Midbrain (tissue), 1 donor: ENCODE measurements around the gene AGPAT3.

ENCODE experiments used
- DNase-seq: peaks from one replicate; lab custom pipeline; 2025; lab: John Stamatoyannopoulos, UW

AGPAT3 gene

DNA sequence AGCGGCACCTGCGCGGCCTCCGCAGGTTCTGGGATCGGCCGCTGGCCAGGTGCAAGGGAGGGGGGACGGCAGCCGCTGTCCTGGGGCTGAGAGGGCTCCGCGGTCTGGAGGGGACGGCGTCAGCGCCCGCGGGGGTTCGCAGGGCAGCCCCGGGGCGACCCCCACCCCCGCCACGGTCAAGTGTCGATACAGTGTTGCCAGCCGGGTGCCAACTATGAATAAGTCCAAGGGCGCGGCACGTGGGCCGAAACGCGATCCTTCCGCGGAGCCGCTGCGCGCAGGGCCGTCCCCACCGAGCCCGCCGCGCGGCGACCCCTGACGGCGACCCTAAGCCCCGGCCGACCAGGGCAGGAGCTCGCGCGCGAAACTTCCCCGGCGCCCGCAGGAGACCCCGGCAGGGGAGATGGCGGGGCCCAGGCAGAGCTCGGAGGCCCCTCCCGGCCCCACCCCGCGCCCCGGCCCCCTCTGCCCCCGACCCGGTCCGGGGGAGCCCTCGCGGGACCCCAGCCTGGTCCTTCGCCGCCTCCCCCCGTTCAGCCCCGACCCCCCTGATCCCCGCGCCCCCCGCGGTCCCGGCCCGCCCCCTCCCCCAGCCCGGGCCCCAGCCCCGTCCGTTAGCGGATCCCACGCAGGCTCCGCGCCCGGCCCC lies 586 bp upstream of the AGPAT3 start:
- DNase-seq: no peak

DNA sequence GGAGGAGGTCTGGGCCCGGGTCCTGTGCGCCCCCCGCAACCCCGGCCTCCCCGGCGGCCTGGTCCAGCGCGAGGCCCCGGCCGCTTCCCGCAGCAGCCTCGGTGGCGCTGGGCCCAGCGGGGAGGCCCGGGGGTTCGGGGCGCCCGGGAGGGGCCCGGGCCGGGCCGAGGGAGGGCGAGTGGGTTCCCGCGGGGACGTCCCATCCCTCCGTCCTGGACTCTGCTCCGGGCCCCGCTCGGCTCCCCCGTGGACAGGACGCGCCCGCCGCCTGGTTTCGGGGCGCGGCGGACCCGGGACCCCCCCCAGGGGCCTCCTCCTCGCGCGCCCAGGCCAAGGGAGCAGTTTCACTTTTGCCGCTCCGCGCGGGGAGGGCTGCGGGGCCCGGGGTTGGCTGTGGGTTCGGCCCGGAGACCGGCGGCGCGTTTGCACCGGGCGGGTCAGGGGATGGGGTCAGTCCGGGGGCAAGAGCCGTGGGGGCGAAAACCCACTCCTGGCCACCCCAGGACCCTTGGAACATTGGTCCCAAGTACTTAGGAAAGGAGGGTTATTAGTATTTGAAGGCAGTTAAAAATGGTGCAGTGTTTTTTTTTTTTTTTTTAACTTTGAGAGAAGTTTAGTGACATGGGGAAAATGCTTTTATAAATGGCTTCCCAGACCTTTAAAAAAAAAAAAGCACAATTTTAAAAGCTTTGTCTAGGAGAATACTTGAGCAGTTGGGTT lies 677 bp downstream of the AGPAT3 start:
- DNase-seq: peak; percentile 22

DNA sequence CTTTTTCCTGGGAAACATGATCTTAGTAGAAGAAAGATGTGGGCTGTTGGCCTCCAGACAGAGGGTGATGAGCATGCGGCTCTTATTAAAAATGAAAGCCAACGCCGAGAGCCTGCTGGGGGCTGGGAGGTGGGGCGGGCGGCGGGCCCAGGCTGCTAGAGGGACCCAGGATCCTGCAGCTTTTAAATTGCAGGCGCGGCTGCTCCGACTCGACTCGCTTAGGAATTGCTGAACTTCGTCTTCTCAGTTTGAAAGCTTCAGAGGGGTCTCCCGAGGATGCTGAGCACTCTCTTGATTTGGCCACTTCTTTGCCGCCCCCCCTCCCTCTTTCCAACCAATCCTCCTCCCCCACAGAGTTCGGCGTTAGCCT lies 1.2 kb downstream of the AGPAT3 start:
- DNase-seq: peak; percentile 51

DNA sequence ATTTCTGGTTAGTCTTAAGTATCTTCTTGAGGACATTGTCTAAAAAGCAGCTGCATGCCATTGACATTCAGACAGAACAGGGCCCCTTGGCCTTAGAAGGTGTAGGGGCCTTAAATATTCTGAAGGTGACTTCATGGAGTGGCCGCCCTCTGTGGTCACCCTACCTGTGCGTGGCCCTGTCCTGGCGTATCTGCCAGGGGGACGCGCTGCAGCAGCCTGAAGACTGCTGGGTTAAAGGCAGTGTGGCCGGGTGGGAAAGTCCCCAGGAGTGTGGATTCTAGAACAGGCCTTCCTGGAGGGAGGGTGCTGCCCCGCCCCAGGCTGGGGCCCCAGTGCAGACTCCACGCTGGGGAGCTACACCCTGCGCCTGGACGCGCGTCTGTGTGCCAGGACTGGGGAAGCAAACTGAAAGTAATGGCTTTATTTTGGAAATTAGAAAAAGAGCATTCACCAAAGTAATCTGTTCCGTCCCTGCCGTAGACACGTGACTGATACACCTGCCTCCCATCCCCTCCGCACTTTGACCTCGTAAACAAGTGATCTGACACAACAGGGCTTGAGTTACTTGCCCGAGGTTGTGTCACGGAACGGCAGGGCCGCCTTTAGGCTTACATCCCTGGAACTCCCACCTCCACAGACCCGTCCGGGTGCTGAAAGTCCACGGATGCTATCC lies 1.8 kb downstream of the AGPAT3 start:
- DNase-seq: no peak

DNA sequence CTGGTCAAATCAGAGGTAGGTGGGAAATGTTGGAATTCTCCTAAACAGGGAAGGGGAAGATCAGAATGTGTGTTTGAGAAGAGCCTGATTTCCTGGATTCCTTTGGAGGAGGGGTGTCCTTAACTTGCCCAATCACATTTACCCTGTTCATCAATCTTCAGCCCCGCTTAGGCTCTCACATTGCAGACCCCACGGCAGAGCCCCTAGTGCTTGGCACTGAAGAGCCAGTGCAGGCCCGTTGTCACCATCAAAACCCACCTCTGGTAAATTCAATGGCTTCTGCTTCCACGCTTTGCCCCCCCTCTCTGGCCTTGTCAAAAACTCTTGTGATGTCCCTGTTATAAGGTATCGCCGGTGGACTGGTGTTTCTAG lies 2.3 kb downstream of the AGPAT3 start:
- no peak for DNase-seq

DNA sequence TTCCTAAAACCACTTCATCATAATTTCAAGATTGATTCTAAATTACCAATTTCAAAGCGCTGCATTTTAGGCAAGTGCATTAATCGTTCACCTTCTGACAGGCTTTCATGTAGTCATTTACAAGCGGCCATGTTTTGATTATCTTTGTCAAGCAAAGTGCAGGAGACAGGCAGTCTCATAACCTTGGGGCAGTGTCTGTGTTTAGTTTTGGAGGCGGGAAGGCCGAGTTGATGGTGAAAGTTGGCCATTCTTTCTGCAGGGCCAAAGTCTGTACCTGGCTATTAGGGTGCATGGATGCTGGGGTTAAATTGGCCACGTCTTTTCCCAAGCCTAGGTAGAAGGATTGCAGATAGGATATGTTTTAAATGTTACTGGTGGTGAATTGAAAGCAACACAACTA lies 2.9 kb downstream of the AGPAT3 start:
- no peak for DNase-seq

DNA sequence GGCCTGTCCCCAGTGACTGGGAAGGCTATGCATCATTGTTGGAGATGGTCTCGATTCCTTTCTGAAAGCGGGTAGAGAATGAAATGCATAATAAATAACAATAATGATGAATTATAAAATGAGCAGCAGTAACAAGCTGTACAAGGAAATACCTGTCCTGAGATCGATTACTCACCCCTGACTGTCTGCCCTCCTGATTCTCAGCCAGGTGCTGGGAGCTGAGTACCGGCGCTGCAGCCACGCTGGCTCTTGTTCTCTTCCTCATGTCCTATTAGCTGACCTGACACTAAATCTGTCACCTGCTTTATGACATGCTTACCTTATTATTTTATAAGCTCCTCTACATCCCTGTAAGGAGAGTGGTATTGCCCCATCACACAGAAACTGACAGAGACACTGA lies 3.4 kb downstream of the AGPAT3 start:
- no peak for DNase-seq

DNA sequence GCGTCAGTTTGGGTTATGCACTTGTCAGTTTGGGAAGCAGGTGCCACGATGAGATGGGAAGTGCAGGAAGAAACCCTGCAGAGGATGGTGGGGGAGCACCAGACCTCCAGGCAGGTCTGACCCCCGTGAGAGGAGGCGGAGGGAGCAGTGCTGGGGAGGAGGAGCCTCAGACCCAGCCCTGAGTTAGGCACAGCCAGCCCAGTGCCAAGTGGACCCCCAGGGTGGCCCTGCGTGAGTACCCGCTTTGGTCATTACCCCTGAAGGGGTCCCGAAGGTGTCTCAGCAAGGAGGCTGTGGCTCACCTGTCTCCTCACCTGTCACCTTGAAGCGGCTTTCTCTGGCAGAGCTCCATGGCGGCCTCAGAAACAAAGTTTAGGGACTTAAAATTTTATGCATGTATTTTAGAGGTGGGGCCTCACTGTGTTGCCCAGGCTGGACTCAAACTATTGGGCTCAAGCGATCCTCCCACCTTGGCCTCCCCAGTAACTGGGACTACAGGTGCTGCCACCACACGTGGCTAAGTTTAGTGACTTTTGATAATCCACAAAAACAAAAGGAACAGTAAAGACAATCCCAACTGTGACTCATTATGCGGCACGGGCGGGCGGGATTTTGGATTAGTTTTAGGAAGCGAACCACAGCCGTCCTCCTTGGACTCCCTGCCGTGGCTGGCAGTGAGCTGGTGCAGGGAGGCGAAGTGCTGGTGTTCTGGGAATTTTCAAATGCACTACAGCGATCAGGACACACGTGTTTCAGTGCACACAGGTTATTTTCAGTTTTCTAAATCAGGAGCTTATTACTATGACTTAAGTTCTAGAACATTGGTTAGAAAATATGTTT lies 4.7 kb downstream of the AGPAT3 start:
- DNase-seq: no peak

DNA sequence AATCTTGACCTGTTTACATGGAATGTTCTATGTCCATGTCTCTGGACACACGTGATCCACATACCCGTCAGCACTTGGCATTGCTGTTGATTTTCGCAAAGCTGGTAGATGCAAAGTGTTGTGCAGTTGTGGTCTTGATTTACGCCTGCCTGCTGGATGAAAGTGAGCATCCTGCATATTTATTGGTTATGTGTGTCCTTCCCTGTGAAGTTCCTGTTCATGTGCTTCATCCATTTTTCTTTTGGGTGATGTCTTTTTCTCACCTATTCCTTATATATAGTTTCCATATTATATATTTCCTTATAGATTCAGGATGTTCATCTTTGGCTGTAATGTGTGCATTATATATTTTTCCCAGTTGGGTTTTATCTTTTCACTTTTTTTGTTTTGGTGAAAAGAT lies 6.5 kb downstream of the AGPAT3 start:
- no peak for DNase-seq

DNA sequence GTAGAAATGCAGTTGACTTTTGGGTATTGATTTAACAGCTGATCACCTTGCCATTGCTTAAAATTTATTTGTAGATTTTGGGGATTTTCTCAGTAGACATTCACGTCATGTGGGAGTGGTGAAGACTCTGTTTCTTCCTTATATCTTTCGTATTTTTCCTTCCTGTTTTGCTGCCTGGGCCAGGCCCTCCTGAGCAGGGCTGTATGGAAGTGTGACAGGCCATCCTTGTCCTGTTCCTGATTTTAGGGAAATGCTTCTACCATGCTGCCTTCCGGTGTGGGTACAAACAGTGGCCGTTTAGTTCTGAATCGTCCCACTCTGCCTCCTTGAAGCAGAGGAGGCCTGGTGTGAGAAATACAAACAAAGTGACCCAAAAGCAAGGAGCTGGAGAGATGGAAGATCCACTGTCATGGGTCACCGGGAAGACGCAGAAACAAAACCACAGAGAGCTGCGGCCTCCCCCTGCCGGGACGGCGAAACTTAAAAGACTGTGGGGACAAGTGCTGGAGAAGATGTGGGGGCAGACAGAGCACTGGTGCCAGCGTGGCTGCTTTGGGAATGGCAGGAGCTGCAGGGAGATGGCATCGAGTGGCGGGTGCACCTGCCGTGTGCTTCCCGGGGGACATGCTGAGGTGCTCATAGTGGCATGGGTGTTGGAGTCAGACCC lies 7.6 kb downstream of the AGPAT3 start:
- DNase-seq: no peak

DNA sequence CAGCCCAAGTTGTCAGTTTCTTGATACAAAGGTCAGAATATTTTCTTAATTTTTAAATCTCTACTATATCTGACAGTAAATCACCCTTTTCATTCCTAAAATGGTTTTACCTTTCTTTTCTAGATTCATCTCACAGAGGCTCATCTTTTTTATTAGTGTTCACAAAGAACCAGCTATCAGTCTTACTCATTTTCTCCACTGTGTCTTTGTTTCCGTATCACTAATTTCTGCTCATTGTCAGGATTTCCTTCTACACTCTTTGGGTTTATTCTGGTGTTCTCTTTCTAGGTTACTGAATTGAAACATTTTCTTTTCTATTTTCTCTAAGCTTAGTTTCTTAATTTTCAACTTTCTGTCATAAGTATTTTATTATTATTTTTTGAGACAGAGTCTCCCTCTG lies 8.7 kb downstream of the AGPAT3 start:
- no peak for DNase-seq

DNA sequence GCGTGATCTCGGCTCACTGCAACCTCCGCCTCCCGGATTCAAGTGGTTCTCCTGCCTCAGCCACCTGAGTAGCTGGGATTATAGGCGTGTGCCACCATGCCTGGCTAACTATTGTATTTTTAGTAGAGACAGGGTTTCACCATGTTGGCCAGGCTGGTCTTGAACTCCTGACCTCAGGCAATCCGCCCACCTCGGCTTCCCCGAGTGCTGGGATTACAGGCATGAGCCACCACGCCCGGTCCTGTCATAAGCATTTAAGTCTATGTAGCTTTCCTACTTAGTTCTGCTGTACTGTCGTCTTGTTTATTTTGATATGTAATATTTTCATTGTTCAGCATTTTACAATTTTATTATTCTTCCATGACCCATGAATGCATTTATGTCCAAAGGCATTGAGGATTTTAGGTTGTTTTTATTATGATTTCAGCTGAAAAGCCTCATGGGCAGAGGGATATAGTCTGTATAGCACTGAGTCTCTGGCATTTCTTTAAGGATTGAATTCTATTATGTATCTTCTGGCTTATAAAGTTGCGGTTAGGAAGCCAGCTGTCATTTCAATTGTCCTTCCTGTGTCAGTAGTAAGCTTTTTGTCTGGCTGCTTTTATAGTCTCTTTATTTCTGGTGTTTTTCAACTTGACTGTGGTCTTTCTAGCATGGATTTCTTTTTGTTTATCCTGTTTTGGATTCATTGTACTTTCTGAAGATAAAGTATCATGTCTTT lies 9.2 kb downstream of the AGPAT3 start:
- no peak for DNase-seq

DNA sequence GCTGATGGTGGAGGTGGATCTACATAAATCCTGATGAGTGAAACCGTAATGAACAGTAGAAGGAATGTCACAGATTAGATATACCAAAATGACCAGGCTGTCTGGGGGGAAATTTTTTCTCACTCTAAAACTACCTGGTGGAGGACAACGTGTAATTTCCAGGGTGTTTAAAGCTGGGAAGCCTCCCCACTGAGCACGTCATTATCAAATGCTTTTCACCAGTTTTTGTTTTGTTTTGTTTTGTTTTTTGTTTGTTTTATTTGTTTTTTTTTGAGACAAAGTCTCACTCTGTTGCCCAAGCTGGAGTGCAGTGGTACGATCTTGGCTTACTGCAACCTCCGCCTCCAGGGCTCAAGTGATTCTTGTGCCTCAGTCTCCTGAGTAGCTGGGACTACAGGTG lies 11.6 kb downstream of the AGPAT3 start:
- DNase-seq: no peak

DNA sequence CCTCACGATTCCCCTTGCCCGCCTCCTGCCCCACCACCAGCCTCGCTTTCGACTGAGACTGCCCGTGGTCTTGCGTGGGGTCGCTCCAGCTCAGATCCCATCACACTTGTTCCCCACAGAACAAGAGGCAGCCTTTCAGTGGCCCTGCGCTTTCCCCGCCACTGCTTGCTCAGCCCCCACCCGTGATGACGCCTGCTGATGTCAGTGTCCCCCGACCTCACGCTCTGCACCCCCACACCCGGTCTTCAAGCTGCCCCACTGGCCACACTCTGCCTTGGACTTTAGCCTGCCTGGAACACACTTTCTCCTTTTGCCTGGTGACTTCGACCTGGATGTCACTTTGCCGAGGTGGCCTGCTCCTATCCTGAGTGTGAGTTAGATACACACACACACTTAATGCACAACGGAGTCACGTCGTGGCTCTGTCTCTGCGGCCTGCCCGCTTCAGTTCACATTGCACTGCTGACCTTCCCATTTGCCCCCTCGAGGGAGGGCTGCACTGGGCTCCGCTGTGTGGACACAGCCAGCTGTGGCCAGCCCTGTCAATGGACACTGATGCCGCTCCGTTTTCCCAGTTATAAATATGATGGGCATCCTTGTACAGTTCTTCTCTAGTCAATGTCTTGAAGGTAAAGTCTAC lies 13.0 kb downstream of the AGPAT3 start:
- DNase-seq: no peak

DNA sequence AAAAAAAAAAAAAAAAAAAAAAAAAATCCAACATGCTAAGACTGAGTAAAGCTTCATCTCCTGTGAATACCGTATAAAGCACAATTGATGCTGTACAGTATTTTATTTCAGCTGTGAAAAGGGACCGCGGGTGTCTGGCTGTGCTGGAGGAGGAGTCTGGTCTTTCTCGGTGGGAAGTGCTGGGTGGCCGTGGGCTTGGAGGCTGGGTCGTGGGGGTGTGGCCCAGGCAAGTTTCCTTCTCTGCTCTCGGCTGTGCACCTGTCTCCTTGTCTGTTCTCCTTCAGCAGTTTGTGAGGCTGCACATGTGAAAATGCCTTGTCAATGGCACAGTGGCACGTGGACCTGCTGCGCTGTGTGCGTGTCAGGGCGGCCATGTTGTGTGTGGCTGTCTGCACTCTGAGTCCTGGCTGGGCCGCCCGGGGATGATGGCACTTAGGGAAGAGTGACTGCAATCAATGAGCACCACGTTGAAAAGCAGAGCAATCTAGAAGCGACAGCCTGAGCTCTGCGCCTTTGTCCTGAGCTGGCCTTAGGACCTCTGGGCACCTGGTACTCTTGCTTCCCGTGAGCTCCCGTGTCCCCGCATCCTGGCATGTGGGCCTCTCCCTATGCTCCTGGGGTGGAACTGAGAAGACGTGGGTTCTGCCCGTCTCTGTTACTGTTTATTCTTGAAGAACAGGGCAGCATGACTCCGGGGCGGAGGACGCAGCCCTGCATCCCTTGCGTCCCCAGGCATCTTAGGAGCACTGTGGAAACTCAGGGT lies 14.5 kb downstream of the AGPAT3 start:
- DNase-seq: no peak

DNA sequence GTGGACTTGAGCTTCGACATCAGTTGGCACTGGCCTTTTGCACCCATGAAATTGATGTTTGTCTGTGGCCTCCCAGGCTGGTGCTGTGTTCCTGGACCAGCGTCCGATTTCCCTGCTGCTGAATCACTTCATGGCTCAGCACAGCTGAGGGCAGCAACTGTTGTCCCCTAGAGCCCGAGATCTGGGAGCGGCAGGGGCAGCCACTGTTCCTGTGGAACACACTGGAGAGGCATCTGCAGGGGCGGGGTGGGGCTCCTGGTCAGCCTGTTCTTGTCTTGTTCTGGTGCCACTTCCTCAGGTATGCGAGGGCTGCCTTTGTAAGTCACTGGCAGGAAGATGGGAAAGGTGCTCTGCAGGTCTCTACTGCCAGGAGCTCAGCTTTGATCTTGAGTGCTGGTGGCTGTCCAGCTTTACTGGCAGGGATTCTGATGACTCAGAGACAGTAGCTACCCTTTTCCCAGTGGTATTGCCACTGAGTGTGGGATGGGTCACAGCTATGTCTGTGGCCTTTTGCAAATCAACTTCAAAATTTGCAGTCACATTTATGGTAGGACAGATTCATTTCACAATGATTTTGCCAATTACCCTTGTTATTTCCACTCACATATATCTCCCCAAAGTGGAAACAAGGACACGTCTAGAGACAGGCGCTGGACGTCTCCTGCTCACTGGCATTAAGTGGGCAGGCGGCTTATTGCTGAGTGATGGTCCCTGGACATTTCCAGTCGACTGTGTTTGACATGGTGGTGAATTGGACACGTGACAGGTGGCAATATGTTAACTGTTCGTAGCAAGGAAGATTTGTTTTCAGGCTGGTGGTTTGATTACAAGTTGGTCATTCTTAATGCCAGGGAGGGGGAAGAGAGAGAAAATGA lies 15.3 kb downstream of the AGPAT3 start:
- DNase-seq: no peak

DNA sequence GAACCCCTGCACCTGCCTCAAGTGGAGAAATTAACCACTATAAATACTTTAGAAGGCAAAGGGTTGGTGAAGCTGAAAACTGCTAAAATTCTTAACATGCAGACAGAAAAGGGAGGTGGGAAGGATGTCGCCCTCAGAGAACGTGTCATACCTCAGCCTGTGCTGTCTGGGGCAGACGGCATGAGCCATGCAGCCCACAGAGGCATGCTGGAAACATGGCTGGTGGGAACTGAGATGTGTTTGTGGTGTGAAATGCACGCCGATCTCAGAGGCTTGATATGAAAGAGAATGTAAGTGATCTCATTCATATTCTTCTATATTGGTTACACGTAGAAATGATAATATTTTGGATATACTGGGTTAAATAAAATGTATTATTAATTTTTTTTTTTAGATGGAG lies 16.3 kb downstream of the AGPAT3 start:
- no peak for DNase-seq

DNA sequence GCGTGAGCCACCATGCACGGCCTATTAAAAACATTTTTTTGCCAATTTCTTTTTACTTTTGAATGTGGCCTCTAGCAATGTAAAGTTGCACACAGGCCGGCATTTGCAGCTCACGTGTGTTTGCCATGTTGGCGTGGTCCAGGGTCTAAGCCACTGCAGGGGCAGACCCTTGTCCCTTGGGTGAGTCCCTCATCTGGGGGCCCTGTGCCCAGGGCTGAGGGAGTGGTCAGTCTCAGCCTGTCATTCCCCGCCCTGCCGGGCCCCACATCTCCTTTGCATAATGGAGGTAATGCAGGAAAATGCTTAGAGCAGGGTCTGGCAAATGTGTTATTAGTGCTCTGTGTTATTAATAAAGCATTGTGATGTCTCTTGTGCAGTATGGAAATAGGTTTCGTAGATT lies 16.9 kb downstream of the AGPAT3 start:
- no peak for DNase-seq

DNA sequence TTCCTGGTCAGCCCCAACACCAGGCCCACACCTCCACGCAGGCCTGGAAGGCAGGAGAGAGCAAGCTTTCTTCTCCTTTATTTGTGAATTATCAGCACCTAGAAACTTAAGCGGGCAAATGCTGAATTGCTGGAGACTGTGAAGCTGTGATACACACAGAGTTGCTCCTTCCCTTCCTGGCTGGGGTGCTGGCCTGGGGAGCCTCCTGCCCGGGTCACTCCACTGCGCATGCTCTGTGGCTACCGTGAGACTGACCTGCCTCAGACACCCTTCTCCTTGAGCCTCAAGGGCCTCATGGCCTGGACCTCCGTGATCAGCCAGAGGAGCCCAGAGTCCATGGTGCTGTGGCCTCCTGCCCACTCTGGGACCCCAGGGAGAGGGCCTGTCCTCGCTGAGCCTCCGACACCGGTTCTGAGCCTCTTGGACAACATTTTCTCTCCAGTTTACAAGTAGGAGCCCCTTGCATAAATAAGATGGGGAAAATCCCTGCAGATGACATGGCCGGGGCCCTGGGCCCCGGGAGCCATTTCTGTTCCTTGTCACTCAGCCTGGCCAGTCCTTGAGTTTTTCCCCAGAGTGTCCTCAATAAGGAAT lies 18.0 kb downstream of the AGPAT3 start:
- no peak for DNase-seq
